NB4 (cell line): ENCODE measurements around the gene RREB1.

Experiments
- MYC ChIP-seq: IDR thresholded peaks from 2 replicates; pipeline ENCODE4 v1.6.1; 2011; ENCODE audit warnings: low read depth, low read length
- POLR2A ChIP-seq: IDR thresholded peaks from 2 replicates; pipeline ENCODE4 v1.6.1; 2011; ENCODE audit warnings: mild to moderate bottlenecking; ENCODE audit not compliant: insufficient read length; ENCODE audit errors: extremely low read depth
- TF ChIP-seq, protein P1 (sequence below): IDR thresholded peaks from 2 replicates; pipeline ENCODE4 v1.6.1; 2011; ENCODE audit warnings: low read depth, low read length
- TF ChIP-seq, protein P2 (sequence below): IDR thresholded peaks from one replicate; pipeline ENCODE4 v1.5.1; 2012; ENCODE audit warnings: low read depth, low read length

DNA sequence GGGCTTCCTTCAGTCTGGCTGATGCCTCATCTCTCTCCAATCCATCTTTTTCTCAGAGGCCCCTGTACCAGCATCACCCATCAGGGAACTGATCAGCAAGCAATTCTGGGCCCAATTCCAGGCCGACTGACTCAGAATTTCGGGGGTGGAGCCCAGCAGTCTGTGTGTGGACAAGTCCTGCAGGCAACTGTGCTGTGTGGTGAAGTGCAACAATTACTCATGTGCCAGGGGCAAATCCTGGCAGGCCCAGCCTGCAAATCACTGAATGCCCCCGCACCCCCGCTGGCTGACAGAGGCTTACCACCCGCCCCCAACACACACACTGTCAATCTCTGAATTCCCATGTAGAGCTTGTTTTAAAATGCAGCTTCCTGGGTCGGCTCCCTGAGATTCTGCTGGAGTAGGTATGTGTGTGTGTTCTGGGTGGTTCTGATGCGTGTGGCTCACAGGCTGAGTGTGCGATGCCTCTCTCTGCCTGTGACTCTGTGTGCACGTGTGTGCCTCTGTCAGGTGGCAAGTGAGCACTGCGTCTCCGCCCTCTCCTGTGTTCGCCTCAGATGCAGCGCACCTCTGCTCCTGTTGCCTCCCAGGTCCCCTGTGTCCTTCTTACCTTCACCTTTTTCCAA lies 159.8 kb downstream of the RREB1 start:
- TF ChIP-seq MYC: no peak
- TF ChIP-seq, protein P1, sequence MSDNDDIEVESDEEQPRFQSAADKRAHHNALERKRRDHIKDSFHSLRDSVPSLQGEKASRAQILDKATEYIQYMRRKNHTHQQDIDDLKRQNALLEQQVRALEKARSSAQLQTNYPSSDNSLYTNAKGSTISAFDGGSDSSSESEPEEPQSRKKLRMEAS: no peak
- TF ChIP-seq, protein P2, sequence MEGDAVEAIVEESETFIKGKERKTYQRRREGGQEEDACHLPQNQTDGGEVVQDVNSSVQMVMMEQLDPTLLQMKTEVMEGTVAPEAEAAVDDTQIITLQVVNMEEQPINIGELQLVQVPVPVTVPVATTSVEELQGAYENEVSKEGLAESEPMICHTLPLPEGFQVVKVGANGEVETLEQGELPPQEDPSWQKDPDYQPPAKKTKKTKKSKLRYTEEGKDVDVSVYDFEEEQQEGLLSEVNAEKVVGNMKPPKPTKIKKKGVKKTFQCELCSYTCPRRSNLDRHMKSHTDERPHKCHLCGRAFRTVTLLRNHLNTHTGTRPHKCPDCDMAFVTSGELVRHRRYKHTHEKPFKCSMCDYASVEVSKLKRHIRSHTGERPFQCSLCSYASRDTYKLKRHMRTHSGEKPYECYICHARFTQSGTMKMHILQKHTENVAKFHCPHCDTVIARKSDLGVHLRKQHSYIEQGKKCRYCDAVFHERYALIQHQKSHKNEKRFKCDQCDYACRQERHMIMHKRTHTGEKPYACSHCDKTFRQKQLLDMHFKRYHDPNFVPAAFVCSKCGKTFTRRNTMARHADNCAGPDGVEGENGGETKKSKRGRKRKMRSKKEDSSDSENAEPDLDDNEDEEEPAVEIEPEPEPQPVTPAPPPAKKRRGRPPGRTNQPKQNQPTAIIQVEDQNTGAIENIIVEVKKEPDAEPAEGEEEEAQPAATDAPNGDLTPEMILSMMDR: no peak
- no peak for TF ChIP-seq POLR2A
